Panc1 (cell line): ENCODE measurements around the gene CEP95. TPM values are rescaled to one million over a fixed set of nuclear protein-coding genes. Genes with fewer than 3 reads are reported as not detected.

ENCODE experiments used
- ATAC-seq: fragments of 200-7000 bp; cut with Tn5 transposase; 2 replicates; pipeline ENCODE4 v1.9.1; 2020; ENCODE audit warnings: mild to moderate bottlenecking, moderate library complexity
- BruUV-seq: library from RNA; stranded (reverse); fragments of 400-500 nt; replicated peaks from 2 replicates; lab custom pipeline; 2021; lab: Mats Ljungman, UMichigan
- CTCF ChIA-PET: fragments of 300-600 bp; sonication (Branson Sonifier 250); formaldehyde crosslinking; loops from one replicate; lab custom pipeline; 2022; ENCODE audit warnings: antibody characterized with exemption; lab: Charles Lee
- POLR2A ChIA-PET: fragments of 300-600 bp; sonication (Branson Sonifier 250); formaldehyde crosslinking; loops from one replicate; lab custom pipeline; 2022; ENCODE audit warnings: antibody characterized with exemption; lab: Charles Lee
- DNase-seq: peaks from one replicate; pipeline ENCODE4 v3.0.0-alpha.2; 2010; ENCODE audit warnings: low read depth, low spot score
- H3K27ac ChIP-seq: 2 replicates; pipeline ENCODE4 v1.5.1; 2011; ENCODE audit warnings: mild to moderate bottlenecking, low read length, inconsistent platforms
- H3K27me3 ChIP-seq: fragments of 200-500 bp; sonication (Bioruptor generic); 2 replicates; pipeline ENCODE4 v1.6.0; 2014; ENCODE audit warnings: low read length, inconsistent platforms; ENCODE audit not compliant: control insufficient read depth, insufficient read depth
- H3K36me3 ChIP-seq: fragments of 200-500 bp; sonication (Bioruptor generic); 2 replicates; pipeline ENCODE4 v1.5.1; 2014; ENCODE audit warnings: inconsistent platforms, mild to moderate bottlenecking, low read length, moderate library complexity; ENCODE audit not compliant: control insufficient read depth, insufficient read depth
- H3K4me1 ChIP-seq: 2 replicates; pipeline ENCODE4 v1.5.1; 2011; ENCODE audit warnings: inconsistent platforms, mild to moderate bottlenecking, low read length, moderate library complexity; ENCODE audit not compliant: control insufficient read depth, insufficient read depth
- H3K4me3 ChIP-seq, 2 experiments: 2 replicates each; pipeline ENCODE4 v1.5.1; 2011 to 2012; ENCODE audit warnings: low read depth in 2 of 2, low read length in 2 of 2, mild to moderate bottlenecking in 2 of 2, inconsistent platforms in 1 of 2, moderate library complexity in 1 of 2
- H3K9me3 ChIP-seq: fragments of 200-500 bp; sonication (Bioruptor generic); 2 replicates; pipeline ENCODE4 v1.5.1; 2014; ENCODE audit warnings: low read depth, mild to moderate bottlenecking, inconsistent platforms, low read length, moderate library complexity; ENCODE audit not compliant: control insufficient read depth, insufficient read depth
- POLR2AphosphoS5 ChIP-seq: IDR thresholded peaks from 2 replicates; pipeline ENCODE4 v1.6.1; 2012; ENCODE audit warnings: mild to moderate bottlenecking, low read depth, low read length, moderate library complexity
- SIN3A ChIP-seq: IDR thresholded peaks from 2 replicates; pipeline ENCODE4 v1.6.1; 2012; ENCODE audit warnings: low read depth, mild to moderate bottlenecking, low read length, moderate library complexity, borderline replicate concordance; ENCODE audit not compliant: insufficient read depth
- TCF7L2 ChIP-seq: IDR thresholded peaks from 2 replicates; pipeline ENCODE4 v1.6.1; 2011; ENCODE audit warnings: mild to moderate bottlenecking, low read depth, low read length, inconsistent platforms
- in situ Hi-C: cut with HindIII; loops from 2 replicates; pipeline ENCODE4 v1.10.0; 2016; ENCODE audit warnings: low sequenced_read_pairs, low pct_unique_long_range_greater_than_20kb
- intact Hi-C: fragments of 100-400 bp; cut with micrococcal nuclease; formaldehyde crosslinking; loops from one replicate; pipeline ENCODE4 v1.10.0; 2022; ENCODE audit not compliant: unreplicated experiment
- total RNA-seq: library from RNA; stranded (reverse); gene quantifications from one replicate; pipeline ENCODE4 v1.2.1, GENCODE V29; 2021; ENCODE audit not compliant: unreplicated experiment
- TF ChIP-seq, protein P1 (sequence below), 2 experiments: IDR thresholded peaks; 2 replicates each; pipeline ENCODE4 v1.6.1; 2011 to 2012; ENCODE audit warnings: low read depth in 2 of 2, control low read depth in 1 of 2, low read length in 1 of 2, mild to moderate bottlenecking in 1 of 2, moderate library complexity in 1 of 2; ENCODE audit not compliant: insufficient read depth in 1 of 2
- TF ChIP-seq, protein P2 (sequence below): fragments of 450-650 bp; IDR thresholded peaks from 2 replicates; pipeline ENCODE4 v1.5.1; 2017; ENCODE audit warnings: mild to moderate bottlenecking

The CEP95 gene
- total RNA-seq, 1 experiment from 2014 or later = 23.2 TPM

DNA sequence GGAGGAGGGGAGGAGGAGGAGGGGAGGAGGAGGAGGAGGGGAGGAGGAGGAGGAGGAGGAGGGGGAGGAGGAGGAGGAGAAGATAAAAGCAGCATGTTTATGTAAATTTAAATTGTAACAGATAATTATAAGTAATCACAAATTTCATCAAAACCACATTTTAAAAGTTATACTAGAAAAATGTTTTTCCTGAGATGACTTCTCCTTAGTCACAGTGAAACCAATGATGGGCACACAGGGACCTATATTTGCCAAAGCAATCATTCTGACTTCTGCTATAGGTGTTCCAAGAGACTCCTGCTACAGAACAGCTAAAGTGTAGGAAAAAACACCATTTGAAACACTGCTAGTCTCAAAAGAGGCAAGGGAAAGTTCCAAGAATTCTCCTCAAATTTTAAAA, 66.4 kb downstream of the CEP95 start:
- BruUV-seq = no TSS peak
- POLR2A ChIA-PET = no interaction called here
- no peaks in the 10 kb centered on the region for H3K9me3 ChIP-seq
- in situ Hi-C loops (no loop called here), intact Hi-C loops (no loop called here)
- CTCF ChIA-PET = no interaction called here
- peaks cover 4% of the 10 kb centered on the region; the same call in 1 of the 2 replicates for H3K36me3 ChIP-seq
- no peaks in the 10 kb centered on the region for H3K27me3 ChIP-seq
- no peak overlapping the region for H3K27ac ChIP-seq
- no peak for ATAC-seq
- H3K4me3 ChIP-seq = no peak overlapping the region
- peaks cover 3% of the 10 kb centered on the region; the same call in 1 of the 2 replicates for H3K4me1 ChIP-seq
- DNase-seq = no peak
- TF ChIP-seq, protein P1, sequence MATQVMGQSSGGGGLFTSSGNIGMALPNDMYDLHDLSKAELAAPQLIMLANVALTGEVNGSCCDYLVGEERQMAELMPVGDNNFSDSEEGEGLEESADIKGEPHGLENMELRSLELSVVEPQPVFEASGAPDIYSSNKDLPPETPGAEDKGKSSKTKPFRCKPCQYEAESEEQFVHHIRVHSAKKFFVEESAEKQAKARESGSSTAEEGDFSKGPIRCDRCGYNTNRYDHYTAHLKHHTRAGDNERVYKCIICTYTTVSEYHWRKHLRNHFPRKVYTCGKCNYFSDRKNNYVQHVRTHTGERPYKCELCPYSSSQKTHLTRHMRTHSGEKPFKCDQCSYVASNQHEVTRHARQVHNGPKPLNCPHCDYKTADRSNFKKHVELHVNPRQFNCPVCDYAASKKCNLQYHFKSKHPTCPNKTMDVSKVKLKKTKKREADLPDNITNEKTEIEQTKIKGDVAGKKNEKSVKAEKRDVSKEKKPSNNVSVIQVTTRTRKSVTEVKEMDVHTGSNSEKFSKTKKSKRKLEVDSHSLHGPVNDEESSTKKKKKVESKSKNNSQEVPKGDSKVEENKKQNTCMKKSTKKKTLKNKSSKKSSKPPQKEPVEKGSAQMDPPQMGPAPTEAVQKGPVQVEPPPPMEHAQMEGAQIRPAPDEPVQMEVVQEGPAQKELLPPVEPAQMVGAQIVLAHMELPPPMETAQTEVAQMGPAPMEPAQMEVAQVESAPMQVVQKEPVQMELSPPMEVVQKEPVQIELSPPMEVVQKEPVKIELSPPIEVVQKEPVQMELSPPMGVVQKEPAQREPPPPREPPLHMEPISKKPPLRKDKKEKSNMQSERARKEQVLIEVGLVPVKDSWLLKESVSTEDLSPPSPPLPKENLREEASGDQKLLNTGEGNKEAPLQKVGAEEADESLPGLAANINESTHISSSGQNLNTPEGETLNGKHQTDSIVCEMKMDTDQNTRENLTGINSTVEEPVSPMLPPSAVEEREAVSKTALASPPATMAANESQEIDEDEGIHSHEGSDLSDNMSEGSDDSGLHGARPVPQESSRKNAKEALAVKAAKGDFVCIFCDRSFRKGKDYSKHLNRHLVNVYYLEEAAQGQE (IDR thresholded peaks at IDR 0.05; ENCODE audit: insufficient read depth in 1 of 2, low read depth in 2 of 2, low read length in 1 of 2) = no peak
- TF ChIP-seq, protein P2, sequence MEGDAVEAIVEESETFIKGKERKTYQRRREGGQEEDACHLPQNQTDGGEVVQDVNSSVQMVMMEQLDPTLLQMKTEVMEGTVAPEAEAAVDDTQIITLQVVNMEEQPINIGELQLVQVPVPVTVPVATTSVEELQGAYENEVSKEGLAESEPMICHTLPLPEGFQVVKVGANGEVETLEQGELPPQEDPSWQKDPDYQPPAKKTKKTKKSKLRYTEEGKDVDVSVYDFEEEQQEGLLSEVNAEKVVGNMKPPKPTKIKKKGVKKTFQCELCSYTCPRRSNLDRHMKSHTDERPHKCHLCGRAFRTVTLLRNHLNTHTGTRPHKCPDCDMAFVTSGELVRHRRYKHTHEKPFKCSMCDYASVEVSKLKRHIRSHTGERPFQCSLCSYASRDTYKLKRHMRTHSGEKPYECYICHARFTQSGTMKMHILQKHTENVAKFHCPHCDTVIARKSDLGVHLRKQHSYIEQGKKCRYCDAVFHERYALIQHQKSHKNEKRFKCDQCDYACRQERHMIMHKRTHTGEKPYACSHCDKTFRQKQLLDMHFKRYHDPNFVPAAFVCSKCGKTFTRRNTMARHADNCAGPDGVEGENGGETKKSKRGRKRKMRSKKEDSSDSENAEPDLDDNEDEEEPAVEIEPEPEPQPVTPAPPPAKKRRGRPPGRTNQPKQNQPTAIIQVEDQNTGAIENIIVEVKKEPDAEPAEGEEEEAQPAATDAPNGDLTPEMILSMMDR = no peak
- TF ChIP-seq POLR2AphosphoS5 = no peak
- no peak for TF ChIP-seq SIN3A
- no peak for TF ChIP-seq TCF7L2

DNA sequence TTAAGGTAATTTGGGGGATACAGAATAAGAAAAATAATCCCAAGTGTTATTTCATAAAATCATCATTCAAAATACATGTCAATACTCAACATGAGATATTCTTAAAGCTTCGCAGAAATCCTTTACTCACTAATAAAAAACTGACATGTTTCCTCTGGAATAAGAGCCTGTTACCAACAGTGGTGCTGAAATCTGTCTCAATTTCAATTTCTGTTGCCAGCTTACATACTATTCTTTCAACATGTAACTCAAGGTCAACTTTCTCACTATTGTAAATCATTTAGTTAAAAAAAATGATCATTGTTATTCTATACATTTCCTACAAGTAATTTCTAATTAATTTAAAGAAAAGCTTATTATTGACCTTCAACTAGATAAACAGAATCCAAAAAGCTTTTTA, 67.9 kb downstream of the CEP95 start:
- Histone ChIP-seq H3K9me3 (no peaks in the 10 kb centered on the region), H3K36me3 (peaks cover 4% of the 10 kb centered on the region), H3K27me3 (no peaks in the 10 kb centered on the region), H3K4me3 (no peak overlapping the region), H3K27ac (no peak overlapping the region), H3K4me1 (peaks cover 3% of the 10 kb centered on the region; the same call in 1 of the 2 replicates)
- TF ChIP-seq TCF7L2 (no peak), POLR2AphosphoS5 (no peak), SIN3A (no peak)
- TF ChIP-seq, protein P1 (IDR thresholded peaks at IDR 0.05; ENCODE audit: insufficient read depth in 1 of 2, low read depth in 2 of 2, low read length in 1 of 2) = no peak
- TF ChIP-seq, protein P2 = no peak
- ATAC-seq (no peak), DNase-seq (no peak)
- in situ Hi-C loops (no loop called here), intact Hi-C loops (no loop called here)
- ChIA-PET CTCF (interaction anchor here (0.7 kb wide), 1 partner anchor 12 kb away, joined by 4 read pairs; no protein-coding TSS in a partner anchor), POLR2A (no interaction called here)
- no TSS peak for BruUV-seq
